Stimulated activated memory B cell treated with anti-CD40 and anti-IgM and Interleukin-4, amounts not matched to agents 10 μg/mL and 1 μg/mL and 100 μg/mL, for 72 hours (primary cell): ENCODE measurements around the gene TYRP1.

Experiments used
- ATAC-seq: fragments of 150-1000 bp; cut with Tn5 transposase; 2 replicates; pipeline ENCODE4 v1.10.0; 2021
- H3K27ac Mint-ChIP-seq: one replicate; pipeline ENCODE4 v1.8.0; 2022; ENCODE audit warnings: mild to moderate bottlenecking, mixed read lengths
- H3K27me3 Mint-ChIP-seq: one replicate; pipeline ENCODE4 v1.8.0; 2022; ENCODE audit warnings: mixed read lengths
- H3K36me3 Mint-ChIP-seq: one replicate; pipeline ENCODE4 v1.8.0; 2022; ENCODE audit warnings: mixed read lengths
- H3K4me1 Mint-ChIP-seq: one replicate; pipeline ENCODE4 v1.8.0; 2022; ENCODE audit warnings: mixed read lengths
- H3K4me3 Mint-ChIP-seq: one replicate; pipeline ENCODE4 v1.8.0; 2022; ENCODE audit warnings: mild to moderate bottlenecking, moderate library complexity, mixed read lengths
- H3K9me3 Mint-ChIP-seq: one replicate; pipeline ENCODE4 v1.8.0; 2022; ENCODE audit warnings: mixed read lengths

TYRP1 gene

DNA sequence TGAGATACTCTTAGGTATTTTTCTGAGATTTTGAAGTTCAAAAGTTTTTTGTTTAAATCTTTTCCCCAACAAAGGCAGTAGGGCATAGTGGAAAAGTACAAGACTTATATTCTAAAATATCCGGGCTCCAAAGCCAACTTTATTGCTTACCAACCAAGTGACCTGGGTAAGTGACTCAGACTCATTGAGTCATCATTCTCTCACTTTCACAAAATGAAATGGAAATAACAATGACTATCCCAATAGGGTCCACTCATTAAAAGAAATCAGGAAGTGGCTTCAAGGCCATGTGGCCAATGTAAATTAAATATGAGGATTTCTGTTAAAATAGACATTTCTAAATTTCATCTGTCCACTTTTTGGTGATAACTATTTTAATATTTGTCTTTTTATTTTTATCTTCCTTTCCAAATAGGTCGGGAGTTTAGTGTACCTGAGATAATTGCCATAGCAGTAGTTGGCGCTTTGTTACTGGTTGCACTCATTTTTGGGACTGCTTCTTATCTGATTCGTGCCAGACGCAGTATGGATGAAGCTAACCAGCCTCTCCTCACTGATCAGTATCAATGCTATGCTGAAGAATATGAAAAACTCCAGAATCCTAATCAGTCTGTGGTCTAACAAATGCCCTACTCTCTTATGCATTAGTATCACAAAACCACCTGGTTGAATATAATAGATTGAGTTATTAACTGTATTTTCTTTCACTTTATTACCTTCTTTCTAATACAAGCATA is 15.5 kb downstream of the TYRP1 start:
- Mint-ChIP-seq H3K9me3 (no peaks in the 10 kb centered on the region), H3K4me3 (no peak overlapping the region), H3K4me1 (no peaks in the 10 kb centered on the region), H3K27me3 (no peaks in the 10 kb centered on the region), H3K36me3 (no peaks in the 10 kb centered on the region), H3K27ac (no peak overlapping the region)
- ATAC-seq = no peak

DNA sequence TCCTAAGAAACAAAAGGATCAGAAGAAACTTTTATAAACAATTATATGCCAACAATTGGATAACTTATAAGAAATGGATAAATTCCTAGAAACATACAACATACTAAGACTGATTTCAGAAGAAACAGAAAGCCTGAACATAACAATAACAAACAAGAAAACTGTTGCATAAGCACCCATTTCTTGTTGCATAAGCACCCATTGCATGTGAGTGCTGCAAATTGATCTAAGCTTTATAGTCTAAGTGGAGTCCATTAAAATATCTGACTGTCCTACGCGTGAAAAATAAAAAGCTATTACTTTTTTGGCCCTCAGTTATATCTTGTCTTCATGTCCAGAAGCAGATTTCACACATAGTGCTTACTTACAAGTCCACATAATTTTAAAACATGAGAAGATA is 19.3 kb downstream of the TYRP1 start:
- ATAC-seq = no peak
- Mint-ChIP-seq H3K4me3 (no peak overlapping the region), H3K4me1 (no peaks in the 10 kb centered on the region), H3K27me3 (no peaks in the 10 kb centered on the region), H3K9me3 (no peaks in the 10 kb centered on the region), H3K36me3 (no peaks in the 10 kb centered on the region), H3K27ac (no peak overlapping the region)

DNA sequence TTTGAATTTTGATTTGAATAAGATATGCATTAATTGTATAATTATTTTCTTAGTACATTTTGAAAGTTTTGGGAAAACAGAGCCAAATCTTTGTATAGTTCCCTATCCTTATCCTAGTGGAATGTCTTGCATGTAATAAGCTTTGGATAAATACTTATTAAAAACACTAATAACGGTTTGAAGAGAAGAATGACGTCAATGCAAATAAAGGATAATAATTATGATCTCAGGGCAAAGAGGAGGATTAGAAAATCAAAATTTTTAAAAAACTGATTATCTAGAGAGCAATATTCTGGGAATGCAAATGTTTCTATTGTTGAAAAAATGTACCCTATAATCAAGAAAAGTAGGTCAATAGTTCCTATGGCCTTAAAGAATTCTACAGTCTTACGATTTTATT is 22.1 kb downstream of the TYRP1 start:
- ATAC-seq = no peak
- no peaks in the 10 kb centered on the region for H3K9me3 Mint-ChIP-seq
- H3K27ac Mint-ChIP-seq = no peak overlapping the region
- no peaks in the 10 kb centered on the region for H3K27me3 Mint-ChIP-seq
- H3K4me3 Mint-ChIP-seq = no peak overlapping the region
- no peaks in the 10 kb centered on the region for H3K4me1 Mint-ChIP-seq
- H3K36me3 Mint-ChIP-seq = no peaks in the 10 kb centered on the region

DNA sequence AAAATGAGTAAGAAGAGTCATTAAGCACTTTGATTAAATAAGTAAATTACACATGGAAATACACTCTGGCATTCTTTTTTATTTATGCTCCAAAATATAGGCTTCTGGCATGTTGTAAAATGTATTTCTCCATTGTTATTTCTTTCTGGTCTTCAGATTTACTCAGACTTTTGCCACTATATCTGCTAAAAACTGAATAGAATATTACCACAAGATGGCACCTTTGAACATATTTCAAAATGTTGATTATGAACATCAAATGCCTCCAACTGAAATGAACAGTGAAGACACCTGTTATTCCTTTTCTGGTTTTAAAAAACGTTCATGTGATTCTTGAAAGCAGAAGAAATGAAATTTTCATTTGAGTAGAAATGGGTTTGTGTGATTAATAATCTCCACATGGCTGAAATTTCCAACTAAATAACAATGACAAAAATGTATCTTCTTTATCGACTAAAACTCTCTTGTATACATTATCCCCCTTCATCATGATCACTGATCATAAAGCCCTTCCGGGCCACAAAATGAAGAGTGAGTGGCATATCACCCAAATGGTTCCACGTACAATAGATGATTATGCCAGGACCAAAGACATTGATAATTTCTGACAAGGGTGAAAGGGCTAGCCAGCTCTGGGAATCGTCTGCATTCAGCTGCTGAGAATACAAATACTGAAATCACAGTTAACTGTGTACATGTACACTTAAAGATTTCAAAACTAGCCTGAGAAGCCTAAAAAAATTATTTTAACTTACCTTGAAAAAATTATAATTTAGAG is 23.8 kb downstream of the TYRP1 start:
- Mint-ChIP-seq H3K27me3 (no peaks in the 10 kb centered on the region), H3K9me3 (no peaks in the 10 kb centered on the region), H3K4me3 (no peak overlapping the region), H3K4me1 (no peaks in the 10 kb centered on the region), H3K27ac (no peak overlapping the region), H3K36me3 (no peaks in the 10 kb centered on the region)
- no peak for ATAC-seq

DNA sequence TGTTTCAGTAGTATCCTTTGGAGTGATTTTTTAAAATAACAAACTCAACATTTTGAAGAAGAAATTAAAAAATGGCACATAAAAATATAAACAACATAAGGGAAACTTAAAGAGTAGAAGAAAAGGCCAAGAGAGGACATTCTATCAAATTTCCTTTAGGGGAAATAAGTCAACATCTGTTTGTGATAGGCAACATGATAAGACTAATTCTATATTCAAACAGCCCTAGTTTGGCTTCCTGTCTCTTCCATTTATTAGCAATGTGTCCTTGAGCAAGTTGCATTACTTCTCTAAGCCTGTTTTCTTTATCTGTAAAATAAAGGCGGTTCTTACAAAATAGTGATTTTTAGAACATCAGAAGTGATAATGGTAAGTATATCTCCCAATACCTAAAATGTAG is 24.7 kb downstream of the TYRP1 start:
- H3K4me1 Mint-ChIP-seq = no peaks in the 10 kb centered on the region
- no peaks in the 10 kb centered on the region for H3K27me3 Mint-ChIP-seq
- no peak for ATAC-seq
- H3K4me3 Mint-ChIP-seq = no peak overlapping the region
- H3K27ac Mint-ChIP-seq = no peak overlapping the region
- H3K36me3 Mint-ChIP-seq = no peaks in the 10 kb centered on the region
- H3K9me3 Mint-ChIP-seq = no peaks in the 10 kb centered on the region

DNA sequence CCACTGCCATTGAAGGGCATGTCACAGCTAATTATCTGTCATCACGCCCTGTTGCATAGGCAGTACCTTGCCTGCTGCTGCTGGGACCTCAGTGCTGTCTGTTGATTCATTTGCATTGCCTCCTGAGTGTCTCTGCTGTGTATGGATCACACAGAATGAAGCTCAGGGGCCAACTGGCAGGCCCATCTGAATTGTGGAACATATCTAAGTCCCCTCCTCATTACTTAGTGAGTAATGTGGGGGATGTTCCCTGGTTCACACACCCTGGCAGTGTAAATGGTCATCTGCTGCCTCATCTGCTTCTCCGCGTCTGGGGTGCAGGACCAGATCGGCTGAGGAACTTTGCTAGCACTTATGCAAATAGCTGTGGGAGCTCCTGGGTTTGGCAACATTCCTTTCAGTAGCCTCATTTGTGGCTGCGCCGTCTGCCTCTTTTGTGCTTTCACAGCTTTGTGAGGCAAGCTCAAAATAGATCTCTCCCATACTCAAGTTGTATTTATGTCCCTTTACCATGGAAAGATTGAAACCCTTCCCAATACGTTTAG is 25.4 kb downstream of the TYRP1 start:
- ATAC-seq = peak; percentile 27
- no peaks in the 10 kb centered on the region for H3K27me3 Mint-ChIP-seq
- H3K4me1 Mint-ChIP-seq = no peaks in the 10 kb centered on the region
- no peak overlapping the region for H3K27ac Mint-ChIP-seq
- H3K36me3 Mint-ChIP-seq = no peaks in the 10 kb centered on the region
- peaks cover 4% of the 10 kb centered on the region for H3K9me3 Mint-ChIP-seq
- no peak overlapping the region for H3K4me3 Mint-ChIP-seq

DNA sequence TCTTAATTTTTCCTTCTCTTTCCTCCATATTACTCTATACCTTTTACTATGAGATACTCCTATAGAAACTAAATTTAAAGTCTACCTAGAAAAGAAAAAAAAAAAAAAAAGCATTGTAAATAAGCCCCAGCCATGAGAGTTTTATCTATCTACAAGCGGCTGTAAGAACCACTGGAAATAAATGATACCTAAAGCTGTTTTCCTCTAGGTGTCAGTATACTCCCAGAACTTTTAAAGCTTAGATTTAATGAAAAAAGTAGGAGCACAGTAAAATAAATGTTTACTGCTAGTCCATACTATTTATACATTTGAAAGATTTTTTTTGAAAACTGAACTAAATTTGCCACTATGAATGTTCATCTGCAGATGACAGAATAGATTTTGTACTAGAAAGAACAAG is 26.2 kb downstream of the TYRP1 start:
- Mint-ChIP-seq H3K27ac (no peak overlapping the region), H3K4me1 (no peaks in the 10 kb centered on the region), H3K4me3 (no peak overlapping the region), H3K27me3 (no peaks in the 10 kb centered on the region), H3K9me3 (peaks cover 4% of the 10 kb centered on the region), H3K36me3 (no peaks in the 10 kb centered on the region)
- no peak for ATAC-seq

DNA sequence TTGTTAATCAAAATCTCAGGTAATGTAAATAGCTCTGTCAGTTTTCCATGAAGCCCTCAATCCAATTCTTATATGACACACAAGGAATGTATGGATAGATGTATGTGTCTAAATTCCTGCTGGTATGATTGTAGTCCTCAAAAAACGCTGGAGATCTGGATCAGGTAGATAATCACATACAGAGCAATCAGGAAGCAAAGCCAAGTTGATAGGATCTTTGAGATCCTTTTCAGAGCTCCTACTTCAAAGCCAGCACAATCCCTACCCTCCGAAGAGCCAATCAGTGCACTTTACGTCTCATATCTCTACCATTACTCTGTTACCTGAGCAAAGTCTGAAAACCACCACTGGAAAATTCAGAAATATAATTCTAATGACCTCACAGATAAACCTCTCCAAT is 27.4 kb downstream of the TYRP1 start:
- no peaks in the 10 kb centered on the region for H3K4me1 Mint-ChIP-seq
- H3K27ac Mint-ChIP-seq = no peak overlapping the region
- no peaks in the 10 kb centered on the region for H3K36me3 Mint-ChIP-seq
- no peaks in the 10 kb centered on the region for H3K27me3 Mint-ChIP-seq
- no peak overlapping the region for H3K4me3 Mint-ChIP-seq
- no peak for ATAC-seq
- H3K9me3 Mint-ChIP-seq = peaks cover 4% of the 10 kb centered on the region

DNA sequence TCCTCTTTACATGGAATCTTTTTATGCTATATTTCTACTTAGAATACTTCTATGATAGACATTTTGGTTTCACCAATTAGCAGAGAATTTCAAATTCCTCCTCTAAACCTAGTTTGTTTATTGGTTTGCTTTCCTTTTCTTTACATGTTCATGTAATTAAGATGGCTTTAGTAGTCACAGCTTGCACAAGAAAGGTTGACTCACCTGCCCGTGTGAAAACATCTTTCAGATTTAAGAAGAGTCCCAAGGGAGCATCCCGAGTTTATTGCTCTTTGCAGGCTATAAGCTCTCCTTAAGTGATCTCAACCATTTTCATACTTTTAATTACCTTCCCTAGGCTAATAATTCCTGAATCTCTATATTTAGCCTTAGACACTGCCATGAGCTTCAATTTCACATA is 28.9 kb downstream of the TYRP1 start:
- Mint-ChIP-seq H3K36me3 (no peaks in the 10 kb centered on the region), H3K27me3 (no peaks in the 10 kb centered on the region), H3K4me3 (no peak overlapping the region), H3K27ac (no peak overlapping the region), H3K9me3 (peaks cover 4% of the 10 kb centered on the region), H3K4me1 (no peaks in the 10 kb centered on the region)
- ATAC-seq = no peak

DNA sequence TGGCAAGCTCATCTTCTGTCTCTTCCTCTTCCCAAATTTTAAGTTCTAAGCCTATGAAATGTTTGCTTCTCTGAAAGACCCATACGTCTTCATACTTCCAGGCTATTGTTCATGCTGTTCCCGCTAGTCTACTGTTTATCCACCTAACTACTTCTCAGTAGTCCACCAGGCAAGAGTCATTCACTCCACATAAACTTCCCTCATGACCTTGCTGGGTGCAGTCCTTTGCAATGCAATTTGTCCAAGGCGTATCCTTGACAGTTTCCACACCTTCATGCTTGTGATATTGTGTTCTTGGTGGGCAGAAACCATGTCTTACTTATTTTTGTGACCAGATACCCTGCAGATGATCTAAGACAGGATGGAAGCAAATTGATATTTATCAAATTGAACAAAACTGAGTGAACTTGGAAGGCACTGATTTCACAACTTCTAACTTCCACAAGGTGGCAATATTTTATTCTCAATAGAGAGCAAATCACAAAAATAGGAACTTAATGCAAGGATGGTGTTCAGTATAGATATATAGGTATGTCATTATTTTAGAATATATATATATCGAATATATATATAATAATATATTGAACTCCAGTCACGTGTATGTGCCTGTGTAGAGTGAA is 30.3 kb downstream of the TYRP1 start:
- ATAC-seq = no peak
- Mint-ChIP-seq H3K36me3 (no peaks in the 10 kb centered on the region), H3K4me1 (no peaks in the 10 kb centered on the region), H3K27ac (no peak overlapping the region), H3K9me3 (peaks cover 4% of the 10 kb centered on the region), H3K4me3 (no peak overlapping the region), H3K27me3 (no peaks in the 10 kb centered on the region)

DNA sequence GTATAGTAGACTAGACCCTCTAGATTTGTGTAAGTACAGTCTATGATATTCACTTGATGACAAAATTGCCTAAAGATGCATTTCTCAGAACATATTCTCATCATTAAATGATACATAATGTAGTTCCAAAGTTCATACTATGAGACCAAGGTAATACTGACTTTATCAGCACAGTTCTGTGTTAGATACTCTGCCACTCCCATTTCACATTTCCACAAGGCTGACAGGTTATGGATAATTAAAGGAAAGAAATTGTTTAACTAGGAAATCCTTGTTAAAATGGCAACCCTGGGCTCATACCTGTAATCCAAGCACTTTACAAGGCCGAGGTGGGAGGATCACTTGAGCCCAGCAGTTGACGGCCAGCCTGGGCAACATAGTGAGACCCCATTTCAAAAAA is 33.6 kb downstream of the TYRP1 start:
- no peak for ATAC-seq
- Mint-ChIP-seq H3K4me3 (no peak overlapping the region), H3K4me1 (no peaks in the 10 kb centered on the region), H3K36me3 (no peaks in the 10 kb centered on the region), H3K27me3 (no peaks in the 10 kb centered on the region), H3K27ac (no peak overlapping the region), H3K9me3 (peaks cover 6% of the 10 kb centered on the region)

DNA sequence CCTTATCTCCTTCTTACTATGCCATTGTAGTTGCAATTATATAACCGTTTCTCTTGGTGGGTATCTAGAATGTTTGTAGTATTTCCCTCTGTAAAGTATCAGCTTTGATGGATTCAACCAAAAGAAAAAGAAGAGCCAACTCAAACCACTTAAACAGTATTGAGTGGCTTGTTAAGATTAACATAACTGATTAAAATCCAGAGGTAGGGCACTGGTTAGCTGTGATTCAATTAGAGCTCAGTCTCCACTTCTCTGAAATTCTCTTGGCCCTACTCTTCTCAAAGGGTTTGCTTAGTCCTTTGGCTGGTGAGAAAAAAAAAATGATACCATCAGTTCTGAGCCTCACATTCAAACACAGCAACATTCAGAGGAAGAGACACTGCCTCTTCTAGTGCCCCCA is 37.0 kb downstream of the TYRP1 start:
- Mint-ChIP-seq H3K4me1 (no peaks in the 10 kb centered on the region), H3K36me3 (no peaks in the 10 kb centered on the region), H3K9me3 (peaks cover 8% of the 10 kb centered on the region), H3K27me3 (no peaks in the 10 kb centered on the region), H3K27ac (no peak overlapping the region), H3K4me3 (no peak overlapping the region)
- ATAC-seq = no peak

DNA sequence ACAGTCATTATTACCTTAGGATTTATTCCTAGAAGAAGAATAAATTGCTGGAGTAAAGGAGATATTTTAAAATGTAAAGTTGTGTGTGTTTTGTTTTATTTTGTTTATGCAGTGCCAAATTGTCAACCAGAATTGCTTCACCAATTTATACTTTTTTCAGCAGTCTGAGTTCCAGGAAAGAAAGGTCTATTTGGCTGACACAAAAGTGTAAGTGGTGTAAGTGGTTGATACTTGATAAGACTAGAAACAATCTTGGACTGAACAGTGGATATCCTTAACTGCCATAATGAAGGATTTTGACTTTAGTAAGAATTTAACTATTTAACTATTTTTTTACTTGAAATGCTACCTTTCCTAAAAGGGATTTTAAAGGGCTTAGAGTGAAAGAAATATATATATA is 37.7 kb downstream of the TYRP1 start:
- Mint-ChIP-seq H3K36me3 (no peaks in the 10 kb centered on the region), H3K27ac (no peak overlapping the region), H3K4me3 (no peak overlapping the region), H3K4me1 (no peaks in the 10 kb centered on the region), H3K27me3 (no peaks in the 10 kb centered on the region), H3K9me3 (peaks cover 8% of the 10 kb centered on the region)
- ATAC-seq = no peak

DNA sequence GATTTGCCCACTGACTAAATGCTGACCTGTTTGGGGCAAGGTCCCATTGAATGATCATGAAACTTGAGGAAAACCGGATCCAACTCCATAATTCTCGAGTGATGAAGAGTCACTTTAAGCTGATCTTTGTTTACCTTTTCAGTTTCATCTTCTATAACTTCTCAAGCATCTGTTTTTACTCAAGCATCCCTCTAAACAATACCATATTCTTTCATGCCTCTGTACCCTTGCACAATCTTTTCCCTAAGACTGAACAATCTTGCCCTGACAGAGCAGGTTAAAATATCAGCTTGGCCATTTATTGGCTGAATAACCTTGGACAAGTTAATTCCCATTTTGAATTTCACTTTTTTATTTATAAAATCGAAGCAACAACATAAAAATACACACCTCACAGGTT is 39.8 kb downstream of the TYRP1 start:
- no peaks in the 10 kb centered on the region for H3K4me1 Mint-ChIP-seq
- ATAC-seq = no peak
- H3K4me3 Mint-ChIP-seq = no peak overlapping the region
- no peaks in the 10 kb centered on the region for H3K36me3 Mint-ChIP-seq
- no peaks in the 10 kb centered on the region for H3K27me3 Mint-ChIP-seq
- peaks cover 8% of the 10 kb centered on the region for H3K9me3 Mint-ChIP-seq
- no peak overlapping the region for H3K27ac Mint-ChIP-seq

DNA sequence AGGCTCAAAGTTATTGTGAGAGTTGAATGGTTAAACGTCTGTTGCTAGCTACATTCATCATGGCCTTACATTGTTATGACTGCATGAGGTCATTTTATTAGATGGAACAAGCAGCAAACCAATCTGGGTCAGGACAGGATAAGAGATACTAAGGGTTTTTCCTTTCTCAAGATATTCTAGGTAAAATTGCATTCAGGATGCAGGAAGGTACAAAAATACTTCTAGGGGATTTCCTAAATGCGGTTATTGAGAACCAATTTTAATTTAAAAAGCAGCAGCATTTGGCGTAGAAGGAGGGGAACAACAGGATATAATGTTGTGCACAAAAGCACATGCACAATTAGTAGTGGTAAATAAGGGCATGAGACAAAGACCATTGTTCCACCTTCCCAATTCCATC is 42.5 kb downstream of the TYRP1 start:
- ATAC-seq = no peak
- Mint-ChIP-seq H3K9me3 (peaks cover 6% of the 10 kb centered on the region), H3K4me3 (no peak overlapping the region), H3K36me3 (no peaks in the 10 kb centered on the region), H3K27ac (no peak overlapping the region), H3K4me1 (no peaks in the 10 kb centered on the region), H3K27me3 (no peaks in the 10 kb centered on the region)

DNA sequence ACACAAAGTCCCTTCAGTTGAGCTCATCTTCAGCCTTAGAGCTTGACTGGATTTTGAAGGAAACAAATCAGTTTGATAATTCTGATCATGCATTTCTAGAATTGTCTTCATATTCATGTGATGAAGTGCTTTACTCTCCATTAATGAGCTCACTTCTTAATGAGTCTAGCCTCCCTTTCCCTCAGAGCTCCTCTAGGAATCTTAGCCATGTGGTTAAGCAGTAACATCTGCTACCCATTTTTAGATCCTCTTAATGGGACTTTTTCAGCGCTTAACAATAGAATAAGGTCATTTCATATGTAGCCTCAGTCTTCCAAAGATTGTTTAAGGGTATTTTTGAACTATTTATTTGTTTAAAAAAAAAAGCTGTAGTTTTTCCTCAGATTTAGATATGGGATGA is 44.7 kb downstream of the TYRP1 start:
- no peak for ATAC-seq
- H3K4me1 Mint-ChIP-seq = no peaks in the 10 kb centered on the region
- no peaks in the 10 kb centered on the region for H3K36me3 Mint-ChIP-seq
- H3K27me3 Mint-ChIP-seq = no peaks in the 10 kb centered on the region
- H3K27ac Mint-ChIP-seq = no peak overlapping the region
- no peak overlapping the region for H3K4me3 Mint-ChIP-seq
- H3K9me3 Mint-ChIP-seq = peaks cover 6% of the 10 kb centered on the region
